Neuronal stem cell (in vitro differentiated cells): ENCODE results near the gene GRIP2.

Source experiments
- DNase-seq: peaks from one replicate; pipeline ENCODE4 v3.0.0-alpha.2; 2013; ENCODE audit warnings: low spot score
- H2AFZ ChIP-seq: one replicate; pipeline ENCODE4 v1.6.1; 2013; ENCODE audit warnings: mild to moderate bottlenecking, low read length, inconsistent platforms
- H2AK5ac ChIP-seq: 2 replicates; pipeline ENCODE4 v1.6.1; 2013; ENCODE audit warnings: low read depth, mild to moderate bottlenecking, inconsistent platforms, low read length, moderate library complexity, mixed read lengths
- H2BK120ac ChIP-seq: 2 replicates; pipeline ENCODE4 v1.6.1; 2013; ENCODE audit warnings: low read depth, mild to moderate bottlenecking, inconsistent platforms, low read length, moderate library complexity, mixed read lengths
- H2BK12ac ChIP-seq: one replicate; pipeline ENCODE4 v1.6.1; 2013; ENCODE audit warnings: low read length, inconsistent platforms
- H2BK15ac ChIP-seq: 2 replicates; pipeline ENCODE4 v1.6.1; 2013; ENCODE audit warnings: mild to moderate bottlenecking, low read length, inconsistent platforms, mixed read lengths
- H2BK5ac ChIP-seq: one replicate; pipeline ENCODE4 v1.6.1; 2013; ENCODE audit warnings: inconsistent platforms, mild to moderate bottlenecking, low read length, moderate library complexity
- H3K14ac ChIP-seq: one replicate; pipeline ENCODE4 v1.6.1; 2013; ENCODE audit warnings: low read length, inconsistent platforms
- H3K18ac ChIP-seq: 2 replicates; pipeline ENCODE4 v1.6.1; 2013; ENCODE audit warnings: low read length, inconsistent platforms
- H3K23ac ChIP-seq: 2 replicates; pipeline ENCODE4 v1.6.1; 2013; ENCODE audit warnings: low read depth, mild to moderate bottlenecking, mixed read lengths, low read length, inconsistent platforms; ENCODE audit not compliant: poor library complexity
- H3K27ac ChIP-seq: replicated peaks from 3 replicates; pipeline ENCODE4 v1.5.1; 2013; ENCODE audit warnings: low read length, inconsistent platforms
- H3K27me3 ChIP-seq, 3 experiments: 2 replicates each; pipeline ENCODE4 v1.6.1; 2013; ENCODE audit warnings: low read length in 3 of 3, mild to moderate bottlenecking in 2 of 3, inconsistent platforms in 1 of 3, low read depth in 1 of 3, mixed read lengths in 1 of 3, moderate library complexity in 1 of 3; ENCODE audit not compliant: control insufficient read depth in 3 of 3, insufficient read depth in 3 of 3
- H3K36me3 ChIP-seq, 2 donors: replicated peaks in 1 of 2; 2 replicates each; pipeline ENCODE4 v1.6.1; 2013; ENCODE audit warnings: low read length in 2 of 2; ENCODE audit not compliant: control insufficient read depth in 2 of 2, insufficient read depth in 2 of 2
- H3K4ac ChIP-seq: 2 replicates; pipeline ENCODE4 v1.6.1; 2013; ENCODE audit warnings: inconsistent platforms, mild to moderate bottlenecking, low read length, moderate library complexity
- H3K4me1 ChIP-seq, 2 donors: 1 replicate in 1 of 2; 2 replicates in 1 of 2; pipeline ENCODE4 v1.6.1; 2013; ENCODE audit warnings: low read length in 2 of 2, low read depth in 1 of 2; ENCODE audit not compliant: control insufficient read depth in 2 of 2, insufficient read depth in 1 of 2
- H3K4me2 ChIP-seq: one replicate; pipeline ENCODE4 v1.6.1; 2013; ENCODE audit warnings: mild to moderate bottlenecking, low read length, inconsistent platforms; ENCODE audit not compliant: insufficient read depth, poor library complexity, severe bottlenecking
- H3K4me3 ChIP-seq, 2 donors: 2 replicates each; pipeline ENCODE4 v1.5.1; 2013; ENCODE audit warnings: low read length in 2 of 2, mild to moderate bottlenecking in 2 of 2, inconsistent platforms in 1 of 2, moderate library complexity in 1 of 2
- H3K79me1 ChIP-seq: one replicate; pipeline ENCODE4 v1.6.1; 2013; ENCODE audit warnings: low read depth, mild to moderate bottlenecking, inconsistent platforms, low read length, moderate library complexity
- H3K9ac ChIP-seq: one replicate; pipeline ENCODE4 v1.6.1; 2013; ENCODE audit warnings: mild to moderate bottlenecking, low read depth, low read length, inconsistent platforms; ENCODE audit not compliant: poor library complexity
- H3K9me3 ChIP-seq, 2 donors: replicated peaks in 1 of 2; 2 replicates each; pipeline versions ENCODE3 to v1.6.1; 2013; ENCODE audit warnings: low read length in 2 of 2, mild to moderate bottlenecking in 2 of 2, inconsistent platforms in 1 of 2, low read depth in 1 of 2, mixed read lengths in 1 of 2, moderate library complexity in 1 of 2; ENCODE audit not compliant: control insufficient read depth in 2 of 2, insufficient read depth in 1 of 2
- H4K8ac ChIP-seq: one replicate; pipeline ENCODE4 v1.6.1; 2013; ENCODE audit warnings: low read depth, mild to moderate bottlenecking, inconsistent platforms, low read length, moderate library complexity
- H4K91ac ChIP-seq: one replicate; pipeline ENCODE4 v1.6.1; 2013; ENCODE audit warnings: low read length, low read depth, mild to moderate bottlenecking, inconsistent platforms; ENCODE audit not compliant: poor library complexity
- WGBS, 2 donors: extraction: QIAGEN DNeasy Blood & Tissue Kit; methylation state at CpG; one replicate each; pipeline ENCODE4 v1.1.7; 2013; ENCODE audit warnings: missing lambda C conversion rate in 2 of 2, mixed read lengths in 1 of 2; ENCODE audit not compliant: insufficient read length in 2 of 2, insufficient replicate concordance in 1 of 2; ENCODE audit errors: extremely low coverage in 2 of 2; 5-methylcytosine and 5-hydroxymethylcytosine counted together

The GRIP2 gene

DNA sequence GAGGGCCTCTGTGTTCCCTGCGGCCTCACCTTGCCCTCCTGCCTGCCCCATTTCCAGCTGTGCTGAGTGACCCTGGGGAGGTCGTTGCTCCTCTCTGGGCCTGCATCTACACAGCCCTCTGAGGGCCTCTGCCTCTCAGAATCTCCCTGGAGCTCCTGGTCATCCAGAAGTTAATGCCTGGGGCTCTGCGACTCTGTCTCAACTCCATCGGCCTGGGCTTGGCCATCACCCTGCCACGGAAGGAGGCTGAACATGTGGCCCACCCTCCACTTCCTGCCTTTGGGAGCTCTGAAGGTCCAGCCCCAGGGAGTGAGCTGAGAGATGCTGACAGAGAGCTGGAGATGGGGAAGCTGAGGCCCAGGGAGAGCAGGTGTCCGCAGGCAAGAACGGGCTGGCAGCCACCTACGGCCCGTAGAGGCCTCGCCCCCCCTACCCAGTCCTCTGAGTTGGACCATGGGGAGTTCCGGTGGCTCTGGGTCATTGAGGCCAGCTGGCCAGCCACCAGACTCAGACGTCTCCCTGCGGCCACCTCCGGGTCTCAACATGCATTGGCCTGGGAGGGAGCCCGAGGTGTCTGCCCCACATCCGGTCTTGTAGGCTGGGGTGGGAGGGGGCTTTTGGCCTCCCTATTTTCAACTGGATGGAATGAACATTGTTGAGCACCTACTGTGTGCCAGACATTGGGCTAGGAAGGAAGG is 34.2 kb downstream of the GRIP2 start:
- no CpG with 5 or more reads among the region's 16 CpGs for WGBS, 2 donors
- Histone ChIP-seq H3K4me1 (peaks cover 0 to 3% of the 10 kb centered on the region in 2 donors), H4K91ac (no peak overlapping the region), H3K23ac (no peak overlapping the region), H3K9ac (peak overlapping the region; percentile 38), H3K4me3 (no peak overlapping the region), H2AK5ac (peak overlapping the region; percentile 68), H2BK12ac (no peak overlapping the region), H3K27me3 (peaks cover 0 to 7% (median 4%) of the 10 kb centered on the region in 3 experiments), H3K9me3 (peaks cover 6 to 7% of the 10 kb centered on the region in 2 donors), H3K27ac (no peak overlapping the region), H4K8ac (no peak overlapping the region), H3K79me1 (peaks cover 2% of the 10 kb centered on the region), H3K4me2 (no peak overlapping the region), H3K14ac (no peak overlapping the region), H3K4ac (no peak overlapping the region), H3K18ac (peak overlapping the region; percentile 52), H2BK15ac (peak overlapping the region; percentile 59), H2AFZ (no peak overlapping the region), H2BK5ac (no peak overlapping the region), H3K36me3 (peaks cover 0 to 3% of the 10 kb centered on the region in 2 donors), H2BK120ac (no peak overlapping the region)
- no peak for DNase-seq

DNA sequence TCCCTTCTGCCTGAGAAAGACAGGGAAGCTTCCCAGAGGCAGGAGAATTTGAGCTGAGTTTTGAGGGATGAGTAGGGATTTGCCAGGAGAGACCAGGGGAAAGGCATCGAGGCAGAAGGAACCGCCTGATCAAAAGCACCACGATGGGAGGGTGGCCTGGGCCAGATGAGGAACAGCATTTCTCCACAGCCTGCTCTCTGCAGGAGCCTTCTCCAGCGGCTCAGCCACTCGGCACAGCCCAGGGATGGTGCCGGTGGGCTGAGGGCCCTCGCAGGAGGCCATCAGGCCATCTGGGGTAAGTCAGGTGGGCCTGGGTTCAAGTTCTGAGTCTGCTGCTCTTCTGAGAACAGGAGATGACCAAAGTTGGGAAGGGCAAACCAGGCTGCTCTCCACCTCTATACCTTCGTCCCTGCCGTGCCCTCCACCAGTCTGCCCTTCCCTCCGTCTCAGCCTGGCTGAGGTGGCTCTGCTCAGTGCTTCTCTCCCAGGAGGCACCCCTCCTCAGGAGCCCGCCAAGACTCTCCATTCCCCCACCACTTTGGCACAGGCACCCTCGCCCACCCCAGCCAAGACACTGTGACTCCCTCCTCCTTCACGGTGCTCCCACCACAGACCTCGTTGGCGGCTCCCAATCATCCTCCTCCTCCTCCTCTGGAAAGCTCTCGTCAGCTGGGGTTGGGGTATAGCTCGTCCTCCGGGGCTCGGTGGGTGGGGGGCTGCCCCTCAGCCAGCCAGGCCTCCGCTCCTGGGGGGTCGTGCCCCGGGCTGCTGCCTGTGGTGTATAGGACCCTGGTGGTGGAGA is 34.9 kb downstream of the GRIP2 start:
- Histone ChIP-seq H3K4me3 (no peak overlapping the region), H2BK15ac (no peak overlapping the region)
- DNase-seq: no peak

DNA sequence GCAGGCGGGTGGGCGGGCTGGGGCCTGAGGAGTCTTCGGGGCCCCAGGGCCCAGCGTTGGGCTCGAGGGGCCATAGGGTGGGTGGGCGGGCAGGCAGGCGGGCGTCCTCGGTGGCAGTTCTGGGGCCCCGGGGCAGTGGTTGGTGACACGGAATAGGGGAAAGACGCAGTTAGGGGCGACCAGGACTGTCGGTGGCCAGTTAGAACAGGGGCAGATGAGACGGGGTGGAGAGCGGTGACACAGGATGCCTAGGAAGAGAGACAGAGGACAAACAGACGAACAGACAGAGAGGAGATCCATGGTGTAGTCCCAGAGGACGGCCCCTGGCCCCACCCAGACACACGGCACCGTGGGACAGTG is 36.5 kb downstream of the GRIP2 start:
- H2BK15ac ChIP-seq: no peak overlapping the region
- no peak overlapping the region for H2BK12ac ChIP-seq
- no peak overlapping the region for H2BK120ac ChIP-seq
- no peaks in the 10 kb centered on the region for H3K4me1 ChIP-seq
- H3K14ac ChIP-seq: no peak overlapping the region
- H2BK5ac ChIP-seq: no peak overlapping the region
- H3K27me3 ChIP-seq: peaks cover 0 to 4% (median 0%) of the 10 kb centered on the region in 3 experiments
- no peak for DNase-seq
- H3K9ac ChIP-seq: no peak overlapping the region
- H3K4me3 ChIP-seq: no peak overlapping the region
- H2AK5ac ChIP-seq: no peak overlapping the region
- no CpG with 5 or more reads among the region's 20 CpGs for WGBS, 2 donors
- peaks cover 7 to 8% of the 10 kb centered on the region in 2 donors for H3K9me3 ChIP-seq
- H3K4ac ChIP-seq: no peak overlapping the region
- peak overlapping the region; percentile 8 for H3K18ac ChIP-seq
- peak overlapping the region; percentile 72 for H4K8ac ChIP-seq
- H3K36me3 ChIP-seq: peaks cover 0 to 3% of the 10 kb centered on the region in 2 donors
- H4K91ac ChIP-seq: no peak overlapping the region
- no peak overlapping the region for H3K23ac ChIP-seq
- no peak overlapping the region for H2AFZ ChIP-seq
- H3K27ac ChIP-seq: no peak overlapping the region
- H3K4me2 ChIP-seq: no peak overlapping the region
- no peaks in the 10 kb centered on the region for H3K79me1 ChIP-seq

More for the DNA sequence above, 34.9 kb downstream of the GRIP2 start:
- Histone ChIP-seq H3K9ac (peak overlapping the region; percentile 35), H2BK120ac (no peak overlapping the region), H3K4ac (no peak overlapping the region), H3K4me2 (no peak overlapping the region), H3K18ac (peak overlapping the region; percentile 51), H3K4me1 (peaks cover 0 to 3% of the 10 kb centered on the region in 2 donors), H2BK5ac (peak overlapping the region; percentile 48), H2AFZ (no peak overlapping the region), H2BK12ac (no peak overlapping the region), H4K8ac (peak overlapping the region; percentile 53), H3K14ac (peak overlapping the region; percentile 25), H3K27ac (no peak overlapping the region), H3K27me3 (peaks cover 0 to 4% (median 3%) of the 10 kb centered on the region in 3 experiments), H3K23ac (no peak overlapping the region), H3K36me3 (peaks cover 0 to 3% of the 10 kb centered on the region in 2 donors), H2AK5ac (peak overlapping the region; percentile 68), H3K9me3 (peaks cover 6 to 7% of the 10 kb centered on the region in 2 donors), H4K91ac (no peak overlapping the region), H3K79me1 (peaks cover 2% of the 10 kb centered on the region)
- WGBS, 2 donors: no CpG with 5 or more reads among the region's 22 CpGs
